ENCODE results near the gene IL17C.
"Not testable (repeated sequence)": the region's sequence is repeated elsewhere in the genome, so short reads cannot be mapped to it uniquely, and the experiment has no call there.

The IL17C gene

GRCh38 chr16:88601313-88602036 lies 36.9 kb upstream of the IL17C start:
- Mint-ChIP-seq H3K9me3 (no peaks in the 10 kb centered on the region), H3K27ac (peak overlapping the region in 1 of 2 donors; percentile 96), H3K4me1 (no peaks in the 10 kb centered on the region), H3K4me3 (no peak overlapping the region), H3K27me3 (no peaks in the 10 kb centered on the region)
- ATAC-seq: no peak
- no peak for DNase-seq

- Mint-ChIP-seq H3K27me3 (no peaks in the 10 kb centered on the region), H3K4me3 (no peak overlapping the region), H3K27ac (no peak overlapping the region), H3K9me3 (no peaks in the 10 kb centered on the region), H3K4me1 (no peaks in the 10 kb centered on the region)
- ATAC-seq: no peak
- no peak for DNase-seq
Measured at GRCh38 chr16:88602091-88602490, 36.3 kb upstream of the IL17C start.

GRCh38 chr16:88605186-88606147 lies 32.9 kb upstream of the IL17C start:
- ATAC-seq (no peak), DNase-seq (no peak)
- Mint-ChIP-seq H3K4me1 (no peaks in the 10 kb centered on the region), H3K9me3 (no peaks in the 10 kb centered on the region), H3K27ac (no peak overlapping the region), H3K27me3 (no peaks in the 10 kb centered on the region), H3K4me3 (no peak overlapping the region)

- Mint-ChIP-seq H3K4me3 (no peak overlapping the region), H3K27me3 (no peaks in the 10 kb centered on the region), H3K27ac (peak overlapping the region; percentile 25 to 34), H3K9me3 (no peaks in the 10 kb centered on the region), H3K4me1 (peaks cover 4% of the 10 kb centered on the region)
- ATAC-seq (no peak), DNase-seq (no peak)
Measured at GRCh38 chr16:88606148-88606757, 32.1 kb upstream of the IL17C start.

GRCh38 chr16:88608076-88608475 lies 30.3 kb upstream of the IL17C start:
- Mint-ChIP-seq H3K27ac (peak overlapping the region in 1 of 2 donors; percentile 77), H3K4me3 (no peak overlapping the region), H3K27me3 (no peaks in the 10 kb centered on the region), H3K9me3 (no peaks in the 10 kb centered on the region), H3K4me1 (peaks cover 4% of the 10 kb centered on the region)
- DNase-seq (no peak), ATAC-seq (no peak)

GRCh38 chr16:88609426-88609825 lies 28.9 kb upstream of the IL17C start:
- not testable (repeated sequence) for H3K27ac Mint-ChIP-seq, DNase-seq, H3K9me3 Mint-ChIP-seq, ATAC-seq, H3K4me3 Mint-ChIP-seq, H3K4me1 Mint-ChIP-seq, H3K27me3 Mint-ChIP-seq

- peak overlapping the region in 1 of 2 donors; percentile 52 for H3K27ac Mint-ChIP-seq
Measured at GRCh38 chr16:88610080-88610479, 28.3 kb upstream of the IL17C start.

GRCh38 chr16:88610909-88611812 lies 27.2 kb upstream of the IL17C start:
- ATAC-seq (no peak), DNase-seq (no peak)
- Mint-ChIP-seq H3K4me3 (no peak overlapping the region), H3K9me3 (no peaks in the 10 kb centered on the region), H3K27ac (peak overlapping the region in 1 of 2 donors; percentile 61), H3K4me1 (peaks cover 11% of the 10 kb centered on the region), H3K27me3 (no peaks in the 10 kb centered on the region)

More at GRCh38 chr16:88610080-88610479, 28.3 kb upstream of the IL17C start:
- DNase-seq (no peak), ATAC-seq (no peak)
- no peak overlapping the region for H3K4me3 Mint-ChIP-seq
- H3K9me3 Mint-ChIP-seq: no peaks in the 10 kb centered on the region
- H3K27me3 Mint-ChIP-seq: no peaks in the 10 kb centered on the region
- H3K4me1 Mint-ChIP-seq: peaks cover 6% of the 10 kb centered on the region

GRCh38 chr16:88613293-88613692 lies 25.1 kb upstream of the IL17C start:
- Mint-ChIP-seq H3K4me1 (peaks cover 32% of the 10 kb centered on the region), H3K27me3 (no peaks in the 10 kb centered on the region), H3K9me3 (no peaks in the 10 kb centered on the region), H3K4me3 (no peak overlapping the region), H3K27ac (no peak overlapping the region)
- no peak for DNase-seq
- no peak for ATAC-seq

GRCh38 chr16:88613911-88614817 lies 24.2 kb upstream of the IL17C start:
- ATAC-seq (no peak), DNase-seq (no peak)
- peak overlapping the region in 1 of 2 donors; percentile 6 for H3K27ac Mint-ChIP-seq
- H3K4me3 Mint-ChIP-seq: no peak overlapping the region
- no peaks in the 10 kb centered on the region for H3K27me3 Mint-ChIP-seq
- H3K4me1 Mint-ChIP-seq: peaks cover 41% of the 10 kb centered on the region
- H3K9me3 Mint-ChIP-seq: no peaks in the 10 kb centered on the region

GRCh38 chr16:88614818-88615580 lies 23.4 kb upstream of the IL17C start:
- Mint-ChIP-seq H3K27me3 (no peaks in the 10 kb centered on the region), H3K9me3 (no peaks in the 10 kb centered on the region), H3K4me1 (peaks cover 49% of the 10 kb centered on the region), H3K27ac (peak overlapping the region in 1 of 2 donors; percentile 6), H3K4me3 (no peak overlapping the region)
- no peak for DNase-seq
- ATAC-seq: no peak

GRCh38 chr16:88616320-88616719 lies 22.1 kb upstream of the IL17C start:
- no peaks in the 10 kb centered on the region for H3K9me3 Mint-ChIP-seq
- peak overlapping the region in 1 of 2 donors; percentile 63 for H3K27ac Mint-ChIP-seq
- no peak overlapping the region for H3K4me3 Mint-ChIP-seq
- peaks cover 54% of the 10 kb centered on the region for H3K4me1 Mint-ChIP-seq
- DNase-seq (no peak), ATAC-seq (no peak)
- no peaks in the 10 kb centered on the region for H3K27me3 Mint-ChIP-seq

GRCh38 chr16:88616736-88617135 lies 21.6 kb upstream of the IL17C start:
- H3K27me3 Mint-ChIP-seq: no peaks in the 10 kb centered on the region
- H3K27ac Mint-ChIP-seq: peak overlapping the region in 1 of 2 donors; percentile 63
- H3K4me3 Mint-ChIP-seq: no peak overlapping the region
- H3K9me3 Mint-ChIP-seq: no peaks in the 10 kb centered on the region
- peaks cover 54% of the 10 kb centered on the region for H3K4me1 Mint-ChIP-seq
- no peak for DNase-seq
- ATAC-seq: no peak
